GM12878 (cell line): ENCODE measurements around the gene ZNF678.

Source experiments
- BCLAF1 ChIP-seq: fragments of 450-650 bp; IDR thresholded peaks from 2 replicates; pipeline ENCODE4 v1.6.1; 2017; ENCODE audit warnings: antibody characterized with exemption, mild to moderate bottlenecking, moderate library complexity
- CREB1 ChIP-seq: IDR thresholded peaks from 2 replicates; pipeline ENCODE4 v1.6.1; 2012; ENCODE audit warnings: low read depth, mild to moderate bottlenecking, inconsistent platforms
- CTCF ChIP-seq, 3 experiments: IDR thresholded peaks in 2 of 3; conservative IDR thresholded peaks in 1 of 3; 2 replicates each; pipeline ENCODE4 v1.5.1; 2011; ENCODE audit warnings: low read depth in 3 of 3, low read length in 3 of 3, mild to moderate bottlenecking in 3 of 3, control low read depth in 2 of 3, moderate library complexity in 2 of 3, inconsistent platforms in 1 of 3, mixed read lengths in 1 of 3; ENCODE audit not compliant: control insufficient read depth in 2 of 3, insufficient read depth in 1 of 3; ENCODE audit errors: extremely low read depth in 1 of 3
- EZH2 ChIP-seq: IDR thresholded peaks from 2 replicates; pipeline ENCODE4 v1.6.1; 2012; ENCODE audit warnings: low read depth, mild to moderate bottlenecking, control low read depth, inconsistent platforms, low read length, borderline replicate concordance; ENCODE audit not compliant: control insufficient read depth
- GABPA ChIP-seq: IDR thresholded peaks from 2 replicates; pipeline ENCODE4 v1.6.1; 2014; ENCODE audit warnings: antibody characterized with exemption, low read depth, mild to moderate bottlenecking, inconsistent platforms
- KDM1A ChIP-seq: fragments of 200-600 bp; sonication (generic); IDR thresholded peaks from 2 replicates; pipeline ENCODE4 v1.6.1; 2016; ENCODE audit warnings: borderline replicate concordance
- MYC ChIP-seq: IDR thresholded peaks from 2 replicates; pipeline ENCODE4 v1.6.1; 2011; ENCODE audit warnings: mild to moderate bottlenecking, low read length, moderate library complexity, inconsistent platforms; ENCODE audit not compliant: insufficient read depth, insufficient replicate concordance, insufficient read length, severe bottlenecking
- SUPT20H ChIP-seq: IDR thresholded peaks from 2 replicates; pipeline ENCODE4 v1.6.1; 2011; ENCODE audit warnings: low read depth, mild to moderate bottlenecking, low read length, moderate library complexity, borderline replicate concordance; ENCODE audit not compliant: control insufficient read depth
- TAF1 ChIP-seq: IDR thresholded peaks from 2 replicates; pipeline ENCODE4 v1.6.1; 2011; ENCODE audit warnings: mild to moderate bottlenecking, low read depth, low read length, borderline replicate concordance
- TCF3 ChIP-seq: IDR thresholded peaks from 2 replicates; pipeline ENCODE4 v1.6.1; 2012; ENCODE audit warnings: low read depth, mild to moderate bottlenecking, low read length, borderline replicate concordance; ENCODE audit not compliant: insufficient read depth
- ZNF274 ChIP-seq: IDR thresholded peaks from one replicate; pipeline ENCODE4 v1.8.0; 2011; ENCODE audit not compliant: insufficient read length, insufficient read depth
- ZNF384 ChIP-seq: IDR thresholded peaks from 2 replicates; pipeline ENCODE4 v1.6.1; 2012; ENCODE audit warnings: low read depth, mild to moderate bottlenecking, low read length, improper control_type of control experiment, borderline replicate concordance

DNA sequence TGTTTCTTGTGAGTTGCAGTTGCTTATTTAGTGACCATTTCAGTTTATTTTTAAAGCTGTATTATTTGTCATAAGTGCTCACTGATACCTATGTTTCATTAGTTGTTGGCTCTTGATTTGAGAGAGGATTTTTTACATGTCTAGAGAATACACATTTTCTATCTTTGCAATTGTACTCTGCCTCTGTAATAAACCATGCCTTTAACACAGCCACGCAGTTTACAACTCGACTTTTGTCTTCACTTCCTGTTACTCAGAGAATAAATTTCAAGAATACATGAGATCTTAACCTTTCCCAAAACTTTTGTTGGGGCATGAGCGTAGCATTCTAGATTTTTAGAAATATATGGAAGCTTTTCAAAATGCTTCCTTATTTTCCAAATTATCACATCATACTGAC lies 14.9 kb upstream of the ZNF678 start:
- TF ChIP-seq GABPA (no peak), CREB1 (no peak), SUPT20H (no peak), ZNF384 (no peak), ZNF274 (no peak), BCLAF1 (no peak), EZH2 (no peak), TCF3 (no peak), CTCF (IDR thresholded peaks at IDR 0.05 in 2 of 3, conservative IDR thresholded peaks at IDR 0.05 in 1 of 3; ENCODE audit: control insufficient read depth in 2 of 3, extremely low read depth in 1 of 3, insufficient read depth in 1 of 3, low read depth in 3 of 3, low read length in 3 of 3) (no peak), TAF1 (no peak), MYC (no peak), KDM1A (no peak)
